Esophagus squamous epithelium (tissue), 4 donors: ENCODE measurements around the gene SCLY.

ENCODE experiments used
- CTCF ChIP-seq, 6 experiments: fragments of 450-650 bp in 4 of 6; fragments of 200-600 bp in 2 of 6; sonication (generic) in 2 of 6; IDR thresholded peaks; one replicate each; pipeline ENCODE4 v1.5.1; 2016 to 2019; ENCODE audit warnings: antibody characterized with exemption in 6 of 6, mild to moderate bottlenecking in 4 of 6, moderate library complexity in 4 of 6
- POLR2A ChIP-seq, 4 donors: fragments of 450-650 bp; IDR thresholded peaks; one replicate each; pipeline ENCODE4 v1.6.1; 2017; ENCODE audit warnings: antibody characterized with exemption in 4 of 4, mild to moderate bottlenecking in 4 of 4, moderate library complexity in 3 of 4

DNA sequence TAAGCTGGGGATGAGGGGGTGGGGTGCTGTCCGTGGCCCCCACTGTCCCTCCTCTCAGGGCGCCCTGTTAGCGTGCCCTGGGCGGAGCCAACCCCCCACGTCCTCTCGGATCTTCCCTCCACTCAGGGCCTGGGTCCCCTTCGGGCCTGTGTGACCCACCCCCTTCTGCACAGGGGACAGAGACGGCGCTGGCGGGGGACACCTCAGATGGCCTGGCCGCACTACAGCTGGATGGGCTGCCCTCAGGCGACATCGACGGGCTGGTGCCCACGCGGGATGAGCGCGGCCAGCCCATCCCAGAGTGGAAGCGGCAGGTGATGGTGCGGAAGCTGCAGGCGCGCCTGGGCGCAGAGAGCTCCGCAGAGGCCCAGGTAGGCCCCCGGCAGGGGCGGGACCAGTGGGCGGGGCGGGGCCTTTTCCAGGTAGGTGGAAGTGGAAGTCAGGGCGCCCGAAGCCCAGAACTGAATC is 67.8 kb downstream of the SCLY start:
- TF ChIP-seq CTCF (IDR thresholded peaks at IDR 0.05) = no peak
- no peak for TF ChIP-seq POLR2A (IDR thresholded peaks at IDR 0.05)
